Measurements from ENCODE around the gene CDC5L.

The CDC5L gene

DNA sequence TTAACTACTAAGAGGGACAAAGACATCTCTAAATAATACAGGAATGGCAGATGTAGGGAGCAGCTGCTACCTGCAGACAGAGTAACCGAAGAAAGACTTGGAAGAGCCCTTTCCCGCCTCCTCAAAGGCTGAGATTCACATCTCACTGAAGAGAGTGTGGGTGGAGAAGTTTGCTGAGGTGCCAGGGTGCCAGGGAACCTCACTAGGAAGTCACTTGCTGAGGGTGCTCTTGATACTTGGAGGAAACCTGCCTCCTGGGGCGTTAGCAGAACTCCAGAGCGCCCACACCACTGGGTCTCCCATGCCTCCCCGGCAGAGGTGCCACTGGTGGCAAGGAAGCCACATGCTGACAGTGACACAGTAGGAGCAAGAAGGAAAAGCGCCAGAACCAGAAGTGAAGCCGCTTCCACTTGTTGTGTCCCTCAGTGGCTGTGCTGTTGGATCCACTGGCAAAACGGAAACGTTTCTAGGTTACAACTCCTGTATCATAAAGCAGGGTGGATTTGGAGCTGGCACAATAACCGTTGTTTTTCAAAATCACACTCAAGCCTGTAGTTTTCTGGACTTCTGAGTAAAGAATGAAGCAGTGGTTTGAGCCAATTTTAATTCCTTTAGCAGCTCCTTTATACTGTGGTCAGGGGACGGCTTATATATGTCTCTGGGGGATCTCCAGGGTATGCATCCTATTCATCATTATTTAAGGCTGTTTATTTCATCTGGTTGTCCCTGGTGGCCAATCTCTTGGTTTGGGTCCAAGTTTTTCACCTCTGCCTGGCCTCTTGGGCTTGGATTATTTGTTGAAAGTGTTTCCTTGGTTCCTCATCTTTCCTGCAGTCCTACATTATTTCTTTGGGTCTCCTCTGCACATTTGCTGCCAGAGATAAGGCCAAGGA lies 64.5 kb downstream of the CDC5L start:
- no peak for DNase-seq

DNA sequence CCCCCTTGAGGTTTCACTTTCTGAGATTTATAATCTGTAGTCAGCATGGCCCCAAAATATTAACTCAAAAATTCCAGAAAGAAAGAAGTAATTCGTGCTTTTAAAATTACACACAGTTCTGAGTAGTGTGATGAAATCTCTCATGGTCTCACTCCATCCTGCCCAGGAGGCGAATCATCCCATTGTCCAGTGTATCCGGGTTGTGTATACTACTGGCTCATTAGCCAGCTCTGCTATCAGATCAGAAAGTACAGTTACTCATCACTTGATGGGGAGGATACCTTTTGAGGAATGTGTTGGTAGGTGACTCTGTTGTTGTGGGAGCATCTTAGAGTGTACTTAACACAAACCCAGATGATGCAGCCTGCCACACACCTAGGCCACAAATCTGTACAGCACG lies 65.2 kb downstream of the CDC5L start:
- DNase-seq = no peak

DNA sequence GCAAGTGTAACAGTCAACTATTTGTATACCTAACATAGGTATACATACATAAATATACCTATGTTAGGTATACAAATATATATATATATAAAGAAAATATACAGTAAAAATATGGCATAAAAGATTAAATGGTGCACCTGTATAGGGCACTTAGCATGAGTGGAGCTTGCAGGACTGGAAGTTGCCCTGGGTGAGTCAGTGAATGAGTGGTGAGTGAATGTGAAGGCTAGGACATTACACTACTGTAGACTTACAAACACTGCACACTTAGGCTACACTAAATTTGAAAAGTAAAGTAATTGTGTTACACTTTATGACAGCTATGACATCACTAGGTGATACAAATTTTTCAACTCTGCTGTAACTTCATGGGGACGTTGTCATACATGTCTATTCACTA lies 65.6 kb downstream of the CDC5L start:
- no peak for DNase-seq

DNA sequence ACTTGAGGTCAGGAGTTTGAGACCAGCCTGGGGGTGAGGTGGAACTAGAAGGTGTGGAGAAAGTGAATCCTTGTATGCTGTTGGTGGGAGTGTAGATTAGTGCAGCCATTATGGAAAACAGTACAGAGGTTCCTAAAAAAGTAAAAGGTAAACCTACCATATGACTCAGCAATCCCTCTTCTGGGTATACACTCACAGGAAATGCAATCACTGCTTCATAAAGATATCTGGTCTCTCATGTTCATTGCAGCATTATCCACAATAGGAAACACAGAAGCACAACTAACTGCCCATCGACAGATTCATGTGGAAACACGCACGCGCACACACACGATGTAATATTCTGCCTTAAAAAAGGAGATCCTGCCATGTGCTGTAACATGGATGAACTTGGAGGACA lies 66.7 kb downstream of the CDC5L start:
- DNase-seq = no peak

DNA sequence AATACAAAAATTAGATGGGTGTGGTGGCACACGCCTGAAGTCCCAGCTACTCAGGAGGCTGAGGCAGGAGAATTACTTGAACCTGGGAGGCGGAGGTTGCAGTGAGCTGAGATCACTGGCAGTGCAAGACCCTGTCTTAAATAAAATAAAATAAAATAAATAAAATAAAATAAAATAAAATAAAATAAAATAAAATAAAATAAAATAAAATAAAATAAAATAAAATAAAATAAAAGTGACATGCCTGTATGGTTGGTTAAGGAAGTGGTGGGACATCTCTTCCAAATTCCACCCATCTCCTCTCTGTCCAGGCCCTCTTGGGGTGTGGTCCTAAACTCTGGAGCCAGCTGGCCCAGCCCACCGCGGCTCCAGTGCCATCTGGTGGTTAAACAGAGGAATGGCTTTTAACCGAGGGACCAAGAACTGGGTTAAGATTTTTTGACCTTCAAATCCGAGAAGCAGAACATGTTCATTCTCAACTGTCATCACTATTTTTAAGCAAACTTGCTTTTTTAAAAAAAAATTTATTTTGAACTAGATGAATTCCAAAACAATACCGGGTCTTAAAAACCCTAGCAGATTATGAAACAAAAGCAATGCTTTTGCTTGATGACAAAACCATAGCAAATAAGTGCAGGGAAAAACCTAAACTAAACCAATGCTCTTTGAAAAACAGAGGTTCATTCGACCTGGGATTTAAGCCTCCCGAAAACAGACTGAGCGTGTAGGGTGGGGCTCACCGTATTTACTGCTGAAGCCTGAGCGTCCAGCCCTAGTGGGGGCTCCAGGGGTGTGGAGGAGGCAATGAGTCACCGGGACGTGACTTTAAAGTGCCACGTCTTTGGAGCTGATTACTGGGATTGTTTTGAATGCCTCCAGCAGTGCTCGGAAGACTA lies 68.8 kb downstream of the CDC5L start:
- DNase-seq = peak in 2 of 56 donors; percentile 4 to 16

DNA sequence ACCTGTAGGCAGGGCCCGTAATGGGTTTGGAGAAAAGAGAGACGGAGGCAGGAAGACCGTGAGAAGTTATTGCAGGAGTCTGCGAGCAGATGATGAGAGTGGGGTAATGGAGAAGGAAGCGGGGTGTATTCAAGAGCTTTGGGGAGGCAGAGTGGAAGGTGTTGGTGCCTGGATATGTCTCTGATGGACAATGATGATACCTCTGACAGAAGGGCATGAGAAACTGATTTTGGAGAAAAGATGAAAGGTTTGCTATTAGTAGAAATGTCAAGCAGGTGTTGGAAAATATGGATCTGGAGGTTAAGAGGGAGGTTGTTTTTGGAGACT lies 69.4 kb downstream of the CDC5L start:
- no peak for DNase-seq

- DNase-seq = no peak
These were observed 70.1 kb downstream of the CDC5L start for GRCh38 chr6:44457596-44457995.

- DNase-seq = no peak
These were observed 71.0 kb downstream of the CDC5L start for GRCh38 chr6:44458551-44458950.

DNA sequence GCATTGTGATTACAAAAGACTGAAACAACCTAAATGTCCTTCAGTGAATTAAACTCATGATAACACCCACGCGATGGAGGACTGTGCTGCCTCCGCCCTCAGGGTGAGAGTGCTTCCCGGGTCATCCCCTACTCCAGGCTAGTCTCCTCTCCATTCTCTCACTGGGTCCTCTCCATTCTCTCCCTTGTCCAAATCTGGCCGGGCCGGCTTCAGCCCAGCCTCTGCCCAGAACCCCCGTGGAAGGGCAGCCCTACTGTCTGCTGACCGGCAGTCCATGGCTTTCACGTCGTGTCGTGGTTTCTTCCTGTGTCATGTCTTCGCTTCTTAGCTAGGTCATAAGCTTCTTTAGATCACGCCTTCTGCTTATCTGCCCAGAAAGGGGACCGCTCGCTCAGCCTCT lies 74.8 kb downstream of the CDC5L start:
- no peak for DNase-seq

- DNase-seq = no peak
These were observed 75.6 kb downstream of the CDC5L start for GRCh38 chr6:44462797-44463727.

GRCh38 chr6:44463728-44464450 lies 76.4 kb downstream of the CDC5L start:
- no peak for DNase-seq

DNA sequence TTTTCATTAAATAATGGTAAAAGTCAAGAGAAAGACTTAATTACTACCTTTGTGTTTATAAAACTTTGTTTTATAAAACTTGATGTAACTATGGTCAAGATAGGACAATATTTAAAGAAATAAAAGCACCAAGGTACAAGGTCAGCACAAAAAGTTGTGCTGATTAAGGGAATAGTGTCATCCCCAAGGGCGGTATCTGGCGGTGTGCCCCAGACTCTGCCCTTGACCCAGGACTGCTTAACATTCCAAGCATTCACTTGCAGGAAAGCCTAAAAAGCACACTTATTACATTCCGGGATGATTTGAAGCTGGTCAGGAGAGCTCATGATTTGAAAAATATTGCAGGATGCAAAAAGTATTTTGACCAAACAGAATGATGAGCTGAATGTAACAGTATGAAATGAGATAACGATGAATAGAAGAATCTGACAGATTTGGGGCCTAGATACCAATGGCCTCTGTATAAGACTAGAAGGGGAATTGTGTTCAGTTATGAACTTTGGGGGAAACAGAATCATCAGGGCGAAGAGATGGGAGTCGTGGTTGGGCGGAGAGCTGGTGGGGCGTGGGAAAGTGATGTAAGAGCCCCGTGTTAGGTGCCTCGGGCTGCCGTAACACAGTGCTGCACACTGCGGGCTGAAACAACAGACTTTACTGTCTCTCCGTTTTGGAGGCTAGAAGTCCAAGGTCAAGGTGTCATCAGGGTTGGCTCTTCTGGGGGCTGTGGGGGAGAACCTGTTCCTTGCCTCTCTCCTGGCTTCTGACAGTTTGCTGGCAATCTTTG lies 77.2 kb downstream of the CDC5L start:
- DNase-seq = no peak

- no peak for DNase-seq
These were observed 79.4 kb downstream of the CDC5L start for GRCh38 chr6:44466955-44467354.

DNA sequence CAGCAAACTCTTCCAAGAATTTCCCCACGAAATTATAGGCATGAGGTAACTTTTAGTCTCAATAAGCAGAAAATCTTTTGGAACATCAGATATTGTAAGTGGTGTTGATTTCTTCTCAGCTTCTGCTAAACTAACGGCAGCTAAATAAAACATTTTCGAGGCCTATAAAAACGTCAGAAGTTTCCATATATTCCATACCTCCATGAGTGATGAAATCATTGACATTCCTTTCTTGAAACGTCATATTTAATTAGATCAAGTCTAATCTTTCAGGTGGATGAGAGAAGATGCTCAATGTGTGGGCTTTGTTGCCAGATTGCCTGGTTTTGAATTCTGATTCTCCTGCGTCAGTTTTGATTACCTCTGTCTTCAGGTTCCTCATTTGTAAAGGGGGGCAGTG lies 81.3 kb downstream of the CDC5L start:
- DNase-seq = no peak

GRCh38 chr6:44470115-44470464 lies 82.6 kb downstream of the CDC5L start:
- no peak for DNase-seq

- DNase-seq = no peak
These were observed 83.2 kb downstream of the CDC5L start for GRCh38 chr6:44470746-44471145.

- DNase-seq = no peak
These were observed 83.9 kb downstream of the CDC5L start for GRCh38 chr6:44471271-44471981.

DNA sequence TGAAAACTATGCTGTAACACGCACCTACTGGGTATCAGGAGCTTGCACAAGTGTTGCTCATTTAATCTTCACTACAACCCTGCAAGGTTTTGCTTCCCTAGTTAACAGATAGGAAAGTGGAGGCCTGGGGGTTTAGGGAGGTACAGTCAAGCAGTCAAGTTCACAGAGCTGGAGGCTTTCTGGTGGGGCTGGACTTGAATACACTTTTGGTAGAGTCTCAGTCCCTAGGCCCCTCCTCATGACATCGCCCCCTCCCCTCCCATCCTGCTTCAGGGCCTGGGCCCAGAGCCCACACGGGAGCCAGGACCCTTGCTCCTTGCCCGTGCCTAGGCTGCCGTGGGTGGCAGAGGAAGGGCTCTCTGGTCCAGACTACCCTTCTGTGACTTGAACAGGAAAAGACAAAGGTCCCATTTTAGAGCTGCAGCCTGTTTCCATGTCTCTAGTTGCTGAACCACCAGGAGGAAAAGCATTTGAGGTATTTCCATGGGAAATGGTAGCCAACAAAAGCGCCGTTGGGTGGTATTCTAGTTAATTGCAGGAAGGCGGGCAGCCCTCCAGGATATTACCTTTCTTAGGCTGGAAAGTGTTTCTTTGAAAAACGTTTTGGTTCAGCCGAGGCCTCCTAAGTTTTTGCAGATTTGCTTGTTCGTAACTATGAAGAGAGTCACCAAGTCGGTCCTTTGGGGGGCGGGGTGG lies 84.9 kb downstream of the CDC5L start:
- DNase-seq = no peak
